Heart left ventricle (tissue), 16 donors: ENCODE results near the gene TDRD9. TPM values are rescaled to one million over a fixed set of nuclear protein-coding genes. Genes with fewer than 3 reads are reported as not detected.

Source experiments
- ATAC-seq, 4 donors: fragments of 200-7000 bp; cut with Tn5 transposase; one replicate each; pipeline ENCODE4 v1.9.1; 2020 to 2022; ENCODE audit warnings: moderate library complexity in 4 of 4, mild to moderate bottlenecking in 3 of 4, moderate number of reproducible peaks in 1 of 4
- DNase-seq, 5 donors: peaks; one replicate each; pipeline ENCODE4 v3.0.0-alpha.2; 2020
- H3K27ac ChIP-seq, 12 donors: fragments of 200-600 bp; sonication (generic) in 4 of 12; one replicate each; pipeline versions ENCODE4 v1.5.0 to v1.8.0; 2016 to 2022; ENCODE audit warnings: mild to moderate bottlenecking in 2 of 12
- H3K27me3 ChIP-seq, 9 donors: fragments of 200-600 bp; sonication (generic) in 2 of 9; one replicate each; pipeline versions ENCODE4 v1.5.1 to v1.8.0; 2016 to 2022; ENCODE audit warnings: mild to moderate bottlenecking in 3 of 9
- H3K36me3 ChIP-seq, 9 donors: fragments of 200-600 bp; sonication (generic) in 2 of 9; one replicate each; pipeline versions ENCODE4 v1.5.0 to v1.8.0; 2018 to 2022; ENCODE audit warnings: mild to moderate bottlenecking in 2 of 9
- H3K4me1 ChIP-seq, 12 donors: fragments of 200-600 bp; sonication (generic) in 4 of 12; one replicate each; pipeline versions ENCODE4 v1.5.0 to v1.8.0; 2016 to 2022; ENCODE audit warnings: mild to moderate bottlenecking in 3 of 12
- H3K4me3 ChIP-seq, 12 donors: fragments of 200-600 bp; sonication (generic) in 4 of 12; one replicate each; pipeline versions ENCODE4 v1.5.0 to v1.8.0; 2017 to 2022; ENCODE audit warnings: mild to moderate bottlenecking in 9 of 12, moderate library complexity in 4 of 12
- H3K9me3 ChIP-seq, 12 donors: fragments of 200-600 bp; sonication (generic) in 4 of 12; one replicate each; pipeline versions ENCODE4 v1.5.0 to v1.8.0; 2016 to 2022; ENCODE audit warnings: mild to moderate bottlenecking in 1 of 12
- POLR2A ChIP-seq, 2 donors: fragments of 450-650 bp; IDR thresholded peaks; one replicate each; pipeline ENCODE4 v1.6.1; 2017; ENCODE audit warnings: antibody characterized with exemption in 2 of 2, mild to moderate bottlenecking in 2 of 2, moderate library complexity in 2 of 2
- WGBS, 4 donors: extraction: QIAGEN DNeasy Blood & Tissue Kit in 2 of 4; methylation state at CpG; one replicate each; pipeline versions ENCODE4 v1.1.5 to v1.1.7; 2013 to 2018; 5-methylcytosine and 5-hydroxymethylcytosine counted together
- intact Hi-C, 10 donors: fragments of 100-400 bp; cut with DNase I; formaldehyde crosslinking; loops; one replicate each; pipeline versions ENCODE4 v1.11.1 to v1.14.2; 2022
- polyA plus RNA-seq, 2 donors: library from polyadenylated mRNA; stranded (reverse); fragments of 200-250 nt; gene quantifications; one replicate each; pipeline ENCODE4 v1.2.3, GENCODE V29; 2013
- total RNA-seq, 9 donors: library from RNA; depleted of rRNA in 2 of 9; stranded (reverse); fragments of >200 nt in 2 of 9; fragmentation: NEBNext Ultra II Directional in 3 of 9; extraction: Animal tissue kit (Norgen Biotek cat#: 25700) in 3 of 9; gene quantifications; one replicate each; pipeline versions ENCODE4 v1.1.0 to v1.2.4, GENCODE V29; 2016 to 2023
- TF ChIP-seq, protein P1 (sequence below), 12 donors: fragments of 200-600 bp; sonication (generic) in 4 of 12; IDR thresholded peaks; one replicate each; pipeline versions ENCODE4 v1.5.0 to v1.8.0; 2018 to 2022; ENCODE audit warnings: antibody characterized with exemption in 12 of 12, mild to moderate bottlenecking in 5 of 12
- donor health status: ischemic (EF 13 %, LVEDD 7.1; RV severe dilation, severe dysfunction).
- donor health status: healthy with polysubstance abuse.
- donor health status: DM: no; HTN: yes; CAD: no.
- donor health status: DM: no; HTN: no; CAD: no.
- donor health status: ischemic (EF 25% LVEDD 6.9; RV normal size, moderate dysfunction).
- donor health status: ischemic (EF 25% LVEDD 5.7; RV mildly dilated, moderate dysfunction).
- donor health status: healthy.
- donor health status: DM: yes; HTN: yes; CAD: no.
- donor health status: ischemic (EF 35%, LVEDD 5.7; RV mildly dilated, moderate dysfunction).
- donor health status: nonischemic (EF 11% LVEDD 7.7; RV severe dilation, severe dysfunction).
- donor health status: DM: yes; HTN: yes; CAD: no.
- donor health status: PGD.
- donor health status: ischemic (EF 29% LVEDD 5.4; RV normal size, mild dysfunction).
- donor health status: nonischemic (EF 23%, LVEDD 6.1; RV moderate dilation, normal function).

The TDRD9 gene
- total and polyA plus RNA-seq, 11 donors, result 1.1 to 9.6 (median 2.1) TPM

DNA sequence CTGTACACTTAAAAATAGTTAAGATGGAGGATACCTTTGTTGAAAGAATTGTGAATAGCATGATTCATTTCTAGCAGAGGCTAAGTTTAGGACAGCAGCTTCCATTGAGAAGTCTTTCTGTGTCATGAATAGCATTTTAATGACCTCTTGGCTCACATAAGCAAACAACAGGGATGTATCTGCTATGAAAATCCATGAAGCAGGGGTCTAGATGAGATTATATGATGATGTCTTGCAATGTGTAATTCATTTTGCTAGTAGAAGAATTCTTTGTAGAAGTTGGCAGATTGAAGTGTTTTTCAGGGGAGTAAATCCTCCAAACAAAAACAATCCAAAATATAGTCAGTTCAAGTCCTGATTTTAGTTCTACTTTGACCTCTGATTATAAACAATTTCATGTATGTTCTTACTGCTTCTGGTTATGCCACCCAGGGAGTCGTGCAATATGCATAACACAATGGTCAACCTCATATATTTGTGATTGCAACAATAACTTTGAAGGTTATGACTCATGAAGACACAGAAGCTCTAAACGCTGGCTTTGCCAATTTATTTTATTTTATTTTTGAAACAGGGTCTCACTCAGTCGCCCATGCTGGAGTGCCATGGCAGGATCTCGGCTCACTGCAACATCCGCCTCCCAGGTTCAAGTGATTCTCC, 21.0 kb downstream of the TDRD9 start:
- WGBS, 4 donors, result 82 to 89% (median 86%) methylated on average over 5 of the region's 5 CpGs
- ATAC-seq, result no peak
- TF ChIP-seq POLR2A (IDR thresholded peaks at IDR 0.05), result no peak
- TF ChIP-seq, protein P1, sequence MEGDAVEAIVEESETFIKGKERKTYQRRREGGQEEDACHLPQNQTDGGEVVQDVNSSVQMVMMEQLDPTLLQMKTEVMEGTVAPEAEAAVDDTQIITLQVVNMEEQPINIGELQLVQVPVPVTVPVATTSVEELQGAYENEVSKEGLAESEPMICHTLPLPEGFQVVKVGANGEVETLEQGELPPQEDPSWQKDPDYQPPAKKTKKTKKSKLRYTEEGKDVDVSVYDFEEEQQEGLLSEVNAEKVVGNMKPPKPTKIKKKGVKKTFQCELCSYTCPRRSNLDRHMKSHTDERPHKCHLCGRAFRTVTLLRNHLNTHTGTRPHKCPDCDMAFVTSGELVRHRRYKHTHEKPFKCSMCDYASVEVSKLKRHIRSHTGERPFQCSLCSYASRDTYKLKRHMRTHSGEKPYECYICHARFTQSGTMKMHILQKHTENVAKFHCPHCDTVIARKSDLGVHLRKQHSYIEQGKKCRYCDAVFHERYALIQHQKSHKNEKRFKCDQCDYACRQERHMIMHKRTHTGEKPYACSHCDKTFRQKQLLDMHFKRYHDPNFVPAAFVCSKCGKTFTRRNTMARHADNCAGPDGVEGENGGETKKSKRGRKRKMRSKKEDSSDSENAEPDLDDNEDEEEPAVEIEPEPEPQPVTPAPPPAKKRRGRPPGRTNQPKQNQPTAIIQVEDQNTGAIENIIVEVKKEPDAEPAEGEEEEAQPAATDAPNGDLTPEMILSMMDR (IDR thresholded peaks at IDR 0.05), result no peak

DNA sequence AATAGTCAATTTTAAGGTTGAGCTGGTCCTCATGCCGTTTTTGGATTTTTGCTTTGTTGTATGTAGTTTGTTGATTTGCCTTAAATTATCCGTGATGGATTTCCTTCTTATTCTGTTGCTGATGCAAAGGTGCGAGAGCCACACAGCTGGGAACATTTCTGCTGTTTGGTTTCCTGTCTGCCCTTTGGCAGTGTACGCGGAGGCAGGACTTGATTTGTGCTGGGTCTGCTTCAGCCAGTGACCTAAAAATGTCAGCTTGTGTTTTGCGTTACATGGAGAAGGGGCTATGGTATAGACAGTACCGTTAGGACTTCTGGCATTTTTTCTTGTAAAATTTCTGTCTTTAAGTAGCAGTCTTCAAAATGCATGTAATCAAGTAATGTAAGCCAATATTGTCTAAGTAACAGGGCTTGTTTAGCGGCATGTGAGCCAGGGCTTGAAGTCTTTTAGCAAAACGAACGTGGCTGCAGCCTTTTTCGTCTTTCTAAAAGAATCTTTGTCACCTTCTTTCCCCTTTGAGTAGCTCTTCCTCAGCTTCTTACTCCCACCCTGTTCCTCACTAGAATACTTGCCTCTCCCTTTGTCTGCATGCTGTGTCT, 32.3 kb downstream of the TDRD9 start:
- no peak overlapping the region for H3K27ac ChIP-seq
- 63 to 71% (median 65%) methylated on average over 11 of the region's 11 CpGs for WGBS, 4 donors

More for the DNA sequence above, 21.0 kb downstream of the TDRD9 start:
- H3K27me3 ChIP-seq, result peaks cover 0 to 4% (median 0%) of the 10 kb centered on the region in 9 donors
- peaks cover 0 to 12% (median 0%) of the 10 kb centered on the region in 12 donors for H3K9me3 ChIP-seq
- no peak for DNase-seq
- no peak overlapping the region for H3K4me3 ChIP-seq
- peaks cover 0 to 6% (median 0%) of the 10 kb centered on the region in 12 donors for H3K4me1 ChIP-seq
- H3K36me3 ChIP-seq, result no peaks in the 10 kb centered on the region
- H3K27ac ChIP-seq, result no peak overlapping the region
- intact Hi-C loops, result no loop called here

DNA sequence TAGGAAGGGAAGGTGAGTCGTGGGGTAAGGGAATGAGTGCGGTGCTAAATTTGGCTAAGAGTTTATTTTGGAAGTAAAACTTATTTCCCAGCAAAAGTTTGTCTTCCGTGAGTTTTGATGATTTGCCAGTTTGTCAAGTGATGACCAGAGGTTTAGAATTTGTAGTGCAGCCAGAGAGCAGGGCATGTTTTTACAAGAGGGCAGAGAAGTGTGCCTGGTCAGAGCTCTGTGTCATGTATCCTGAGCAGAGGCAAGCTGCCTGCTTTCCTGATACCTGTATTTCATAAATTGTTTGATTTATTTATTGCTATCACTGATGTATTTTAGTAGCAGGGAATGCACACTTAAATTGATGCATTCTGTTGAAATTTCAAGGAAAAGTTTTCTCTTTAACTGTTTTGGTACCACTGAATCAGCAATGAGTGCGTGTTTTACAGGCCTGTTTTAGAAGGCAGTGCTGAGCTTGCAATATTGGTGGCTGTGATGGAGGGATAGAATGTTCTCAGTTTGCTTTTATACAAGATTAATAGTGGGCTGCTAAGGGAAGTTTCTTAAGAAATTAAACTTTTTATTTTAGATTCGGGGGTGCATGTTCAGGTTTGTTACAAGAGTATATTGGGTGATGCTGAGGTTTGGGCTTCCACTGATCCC, 33.8 kb downstream of the TDRD9 start:
- TF ChIP-seq, protein P1 (IDR thresholded peaks at IDR 0.05), result no peak
- no peak for TF ChIP-seq POLR2A (IDR thresholded peaks at IDR 0.05)
- DNase-seq (no peak), ATAC-seq (no peak)
- H3K36me3 ChIP-seq, result no peaks in the 10 kb centered on the region
- H3K4me3 ChIP-seq, result no peak overlapping the region
- H3K9me3 ChIP-seq, result no peaks in the 10 kb centered on the region
- 56 to 68% (median 60%) methylated on average over 5 of the region's 5 CpGs for WGBS, 4 donors
- no peaks in the 10 kb centered on the region for H3K27me3 ChIP-seq
- H3K27ac ChIP-seq, result no peak overlapping the region
- peaks cover 0 to 3% (median 0%) of the 10 kb centered on the region in 12 donors for H3K4me1 ChIP-seq
- intact Hi-C loops, result no loop called here

More for the DNA sequence above, 32.3 kb downstream of the TDRD9 start:
- peaks cover 0 to 3% (median 0%) of the 10 kb centered on the region in 12 donors for H3K4me1 ChIP-seq
- H3K4me3 ChIP-seq, result no peak overlapping the region
- no peak for DNase-seq
- H3K27me3 ChIP-seq, result no peaks in the 10 kb centered on the region
- no peak for TF ChIP-seq POLR2A (IDR thresholded peaks at IDR 0.05)
- TF ChIP-seq, protein P1 (IDR thresholded peaks at IDR 0.05), result no peak
- no peaks in the 10 kb centered on the region for H3K36me3 ChIP-seq
- intact Hi-C loops, result no loop called here
- H3K9me3 ChIP-seq, result no peaks in the 10 kb centered on the region
- no peak for ATAC-seq

DNA sequence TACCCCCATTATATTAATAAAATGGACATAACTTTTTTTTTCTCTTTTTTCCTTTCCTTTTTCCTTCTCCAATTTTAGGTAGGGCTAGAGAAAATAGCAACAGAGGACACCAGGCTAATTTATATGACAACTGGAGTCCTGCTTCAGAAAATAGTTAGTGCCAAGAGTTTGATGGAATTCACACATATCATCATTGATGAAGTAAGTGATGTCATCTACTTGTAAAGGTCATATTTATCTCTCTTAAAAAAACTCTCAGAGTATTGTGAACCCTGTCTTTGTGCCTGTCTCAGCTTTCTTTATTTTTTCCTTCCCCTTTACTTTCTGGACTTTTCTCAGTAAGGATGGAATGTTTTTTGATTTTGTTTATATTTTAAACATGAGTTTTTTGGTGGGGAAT, 38.4 kb downstream of the TDRD9 start:
- no peak for TF ChIP-seq POLR2A (IDR thresholded peaks at IDR 0.05)
- TF ChIP-seq, protein P1 (IDR thresholded peaks at IDR 0.05), result no peak
- intact Hi-C loops, result no loop called here

More for the DNA sequence above, 38.4 kb downstream of the TDRD9 start:
- no peak for ATAC-seq
- Histone ChIP-seq H3K36me3 (no peaks in the 10 kb centered on the region), H3K27me3 (no peaks in the 10 kb centered on the region), H3K27ac (no peak overlapping the region), H3K9me3 (no peaks in the 10 kb centered on the region), H3K4me3 (no peak overlapping the region), H3K4me1 (peaks cover 0 to 10% (median 0%) of the 10 kb centered on the region in 12 donors)
- DNase-seq, result no peak
